Right cardiac atrium (tissue), 5 donors: Measurements from ENCODE around the gene MOB2. TPM values are rescaled to one million over a fixed set of nuclear protein-coding genes. Genes with fewer than 3 reads are reported as not detected.
A peak's percentile ranks its signal among the peaks of the same experiment; 100 is the strongest.
"Not testable (repeated sequence)": the region's sequence is repeated elsewhere in the genome, so short reads cannot be mapped to it uniquely, and the experiment has no call there.

Experiments used
- ATAC-seq, 2 donors: fragments of 200-7000 bp; cut with Tn5 transposase; one replicate each; pipeline versions ENCODE4 v1.8.0 to v1.9.1; 2020; ENCODE audit warnings: moderate library complexity in 2 of 2, mild to moderate bottlenecking in 1 of 2
- DNase-seq, 3 donors: peaks; one replicate each; pipeline ENCODE4 v3.0.0-alpha.2; 2020
- H3K27ac ChIP-seq: one replicate; pipeline ENCODE4 v1.5.1; 2013; ENCODE audit warnings: mild to moderate bottlenecking, low read length, control low read depth, moderate library complexity
- H3K27me3 ChIP-seq: one replicate; pipeline ENCODE4 v1.6.1; 2013; ENCODE audit not compliant: control insufficient read depth, insufficient read depth
- H3K4me1 ChIP-seq: one replicate; pipeline ENCODE4 v1.6.1; 2013; ENCODE audit warnings: low read length; ENCODE audit not compliant: control insufficient read depth, insufficient read depth
- H3K4me3 ChIP-seq: one replicate; pipeline ENCODE4 v1.5.1; 2013; ENCODE audit warnings: low read length, control low read depth
- H3K9me3 ChIP-seq: one replicate; pipeline ENCODE4 v1.6.1; 2013; ENCODE audit warnings: low read length; ENCODE audit not compliant: control insufficient read depth
- WGBS: extraction: QIAGEN DNeasy Blood & Tissue Kit; methylation state at CpG from one replicate; pipeline ENCODE4 v1.1.7; 2013; 5-methylcytosine and 5-hydroxymethylcytosine counted together
- intact Hi-C, 4 donors: fragments of 100-400 bp; cut with DNase I; formaldehyde crosslinking; loops; one replicate each; pipeline versions ENCODE4 v1.11.0 to v1.14.0; 2022 to 2023
- polyA plus RNA-seq: library from polyadenylated mRNA; stranded (reverse); fragments of 200-250 nt; gene quantifications from one replicate; pipeline ENCODE4 v1.2.3, GENCODE V29; 2013
- total RNA-seq, 4 donors: library from RNA; stranded (reverse); fragmentation: NEBNext Ultra II Directional; extraction: Animal tissue kit (Norgen Biotek cat#: 25700); gene quantifications; one replicate each; pipeline ENCODE4 v1.2.1, GENCODE V29; 2021
- donor health status: healthy with polysubstance abuse.
- donor health status: DM: no; HTN: yes; CAD: no.
- donor health status: DM: no; HTN: no; CAD: no.
- donor health status: DM: no; HTN: yes; CAD: no; lungs with severe emphysema.
- donor health status: DM: yes; HTN: yes; CAD: no.

Gene MOB2
- total and polyA plus RNA-seq, 5 donors = 35.0 to 45.0 (median 41.6) TPM

DNA sequence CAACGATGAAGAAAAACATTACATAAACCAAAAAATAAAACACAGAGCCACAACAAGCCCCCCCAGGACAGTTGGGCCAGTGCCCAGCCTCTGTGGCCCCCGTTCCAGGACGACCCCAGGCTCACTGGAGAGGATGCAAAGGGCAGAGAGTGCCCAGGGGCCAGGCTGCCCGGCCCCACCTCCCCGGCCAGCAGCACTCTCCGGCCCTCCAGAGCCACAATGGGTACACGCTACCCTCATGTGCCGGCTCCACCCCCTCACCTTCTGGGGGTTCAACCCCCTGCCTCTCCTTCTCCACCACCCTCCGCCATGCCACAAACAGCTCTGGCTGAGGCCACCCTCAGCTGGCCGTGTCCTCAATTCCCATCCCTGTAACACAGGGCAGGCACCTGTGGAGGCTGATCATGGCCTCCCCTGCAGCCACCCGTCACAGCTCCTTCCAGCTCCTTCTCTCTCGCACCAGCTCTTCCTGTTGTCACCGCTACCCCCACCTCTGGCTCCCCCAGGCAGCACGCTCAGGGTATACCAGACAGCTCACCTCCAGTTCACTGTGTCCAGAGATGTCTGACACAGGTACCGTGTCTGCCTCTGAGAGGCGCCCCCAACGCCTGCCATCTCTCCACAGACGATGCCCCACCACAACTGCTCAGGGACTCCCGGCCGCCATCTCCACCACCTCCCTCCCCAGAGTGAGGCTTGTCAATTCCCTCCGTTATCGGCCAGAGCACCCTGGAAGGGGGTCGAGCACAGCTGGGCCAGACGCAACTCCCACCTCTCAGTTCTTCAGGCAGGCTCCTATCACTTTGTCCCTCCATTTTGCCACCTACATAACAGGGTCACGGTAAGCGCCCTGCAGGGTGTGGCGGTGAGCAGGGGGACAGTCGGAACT is 30.8 kb upstream of the MOB2 start:
- intact Hi-C loops = loop anchor here in 3 of 4 donors (5.0 to 10.0 kb wide), 2 partner anchors 313 to 315 kb away; no protein-coding TSS in a partner anchor

DNA sequence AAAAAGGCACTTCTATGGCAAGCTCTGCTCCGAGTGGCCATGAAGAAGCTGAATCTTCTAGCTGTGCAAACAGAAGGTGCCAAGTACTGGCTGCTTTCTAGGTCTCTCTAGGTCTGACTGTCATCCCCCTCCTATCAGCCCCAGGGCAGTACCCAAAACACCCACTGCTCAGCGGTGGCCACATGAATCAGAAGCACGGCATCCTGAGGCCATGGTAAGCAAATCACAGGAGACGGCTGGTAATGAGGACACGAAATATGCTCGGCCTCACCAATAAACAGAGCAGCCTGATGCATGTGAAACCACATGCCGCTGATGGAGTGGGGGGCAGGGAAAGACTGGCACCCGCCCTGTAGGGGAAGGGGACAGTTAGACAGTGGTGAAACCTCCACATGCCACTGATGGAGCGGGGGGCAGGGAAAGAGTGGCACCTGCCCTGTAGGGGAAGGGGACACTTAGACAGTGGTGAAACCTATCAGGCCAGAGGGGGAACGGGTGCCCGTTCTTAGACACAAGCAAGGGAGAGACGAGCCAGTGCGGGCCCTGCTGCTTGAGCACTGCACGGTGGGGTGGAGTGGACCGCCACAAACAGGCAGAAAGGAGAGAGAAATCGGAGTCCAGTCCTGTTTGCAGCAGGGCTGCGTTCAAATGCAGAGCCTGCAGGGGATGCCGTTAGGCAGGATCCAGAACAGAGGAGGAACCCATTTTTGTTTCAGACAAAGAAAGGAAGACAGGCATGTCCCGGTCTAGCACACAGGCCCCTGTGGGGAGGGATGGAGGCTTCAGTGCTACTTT is 29.9 kb upstream of the MOB2 start:
- no peak overlapping the region for H3K27ac ChIP-seq
- intact Hi-C loops = loop anchor here in 3 of 4 donors (5.0 to 10.0 kb wide), 2 partner anchors 312 to 314 kb away; no protein-coding TSS in a partner anchor
- no peaks in the 10 kb centered on the region for H3K27me3 ChIP-seq
- 85% methylated on average over 19 of the region's 19 CpGs for WGBS
- no peak overlapping the region for H3K4me3 ChIP-seq
- H3K9me3 ChIP-seq = no peaks in the 10 kb centered on the region
- DNase-seq = peak; percentile 7 to 24 (median 18)
- H3K4me1 ChIP-seq = peaks cover 28% of the 10 kb centered on the region
- no peak for ATAC-seq

More for the DNA sequence above, 30.8 kb upstream of the MOB2 start:
- peaks cover 28% of the 10 kb centered on the region for H3K4me1 ChIP-seq
- DNase-seq (peak; percentile 9 to 39 (median 28)), ATAC-seq (no peak)
- H3K27ac ChIP-seq = no peak overlapping the region
- WGBS = 86% methylated on average over 28 of the region's 28 CpGs
- no peaks in the 10 kb centered on the region for H3K9me3 ChIP-seq
- H3K27me3 ChIP-seq = no peaks in the 10 kb centered on the region
- H3K4me3 ChIP-seq = no peak overlapping the region

DNA sequence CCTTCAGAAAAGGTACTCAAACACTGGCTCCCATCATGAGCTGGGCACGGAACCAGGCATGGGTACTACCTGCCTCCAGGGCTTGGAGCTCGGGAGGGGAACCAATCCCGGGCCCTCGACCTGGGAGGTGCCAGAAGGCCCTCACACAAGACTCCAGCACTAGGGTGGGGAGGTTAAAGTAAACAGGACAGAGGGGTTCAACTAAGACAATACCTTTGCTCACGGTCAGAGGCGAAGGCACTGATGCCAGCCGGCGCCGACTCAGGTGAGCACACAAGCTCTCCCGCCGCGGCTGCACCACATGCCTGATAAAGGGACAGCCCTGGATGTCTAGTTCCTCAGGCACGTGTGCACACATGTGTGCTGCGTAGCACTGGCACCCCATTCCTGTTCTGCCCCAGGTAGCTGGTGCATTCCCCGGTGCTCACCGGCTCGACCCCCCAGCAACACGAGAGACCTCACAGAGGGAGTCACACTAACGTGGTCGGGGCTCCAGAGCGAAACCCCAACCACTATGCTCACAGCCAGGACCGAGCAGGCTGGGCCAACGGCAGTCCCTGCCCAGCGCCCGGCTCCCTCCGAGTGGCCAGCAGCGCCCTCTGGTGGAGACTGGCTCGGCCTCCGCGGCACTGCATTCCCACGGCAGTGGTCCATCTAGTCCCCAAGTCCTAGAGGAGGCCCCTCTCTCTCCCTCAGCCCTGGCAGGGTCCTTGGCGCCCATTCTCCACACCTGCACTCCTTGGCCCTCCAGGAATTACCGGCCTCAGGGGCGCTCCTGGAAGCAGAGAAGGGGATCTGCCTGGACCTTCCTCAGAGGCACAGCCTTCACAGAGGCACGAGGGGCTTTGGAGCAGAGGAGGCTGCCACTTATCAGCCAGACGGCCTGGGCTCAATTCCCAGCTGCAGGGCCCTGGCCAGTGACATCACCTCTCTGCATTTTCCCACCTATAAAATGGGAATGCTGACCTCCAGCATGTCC is 28.8 kb upstream of the MOB2 start:
- Histone ChIP-seq H3K9me3 (no peaks in the 10 kb centered on the region), H3K27me3 (no peaks in the 10 kb centered on the region), H3K27ac (no peak overlapping the region), H3K4me3 (no peak overlapping the region), H3K4me1 (peaks cover 23% of the 10 kb centered on the region)
- 38% methylated on average over 36 of the region's 36 CpGs for WGBS
- DNase-seq = peak; percentile 80 to 94 (median 93)
- intact Hi-C loops = loop anchor here (2.0 to 10.0 kb wide), 3 partner anchors 311 to 313 kb away; no protein-coding TSS in a partner anchor
- peak; percentile 85 to 88 for ATAC-seq

DNA sequence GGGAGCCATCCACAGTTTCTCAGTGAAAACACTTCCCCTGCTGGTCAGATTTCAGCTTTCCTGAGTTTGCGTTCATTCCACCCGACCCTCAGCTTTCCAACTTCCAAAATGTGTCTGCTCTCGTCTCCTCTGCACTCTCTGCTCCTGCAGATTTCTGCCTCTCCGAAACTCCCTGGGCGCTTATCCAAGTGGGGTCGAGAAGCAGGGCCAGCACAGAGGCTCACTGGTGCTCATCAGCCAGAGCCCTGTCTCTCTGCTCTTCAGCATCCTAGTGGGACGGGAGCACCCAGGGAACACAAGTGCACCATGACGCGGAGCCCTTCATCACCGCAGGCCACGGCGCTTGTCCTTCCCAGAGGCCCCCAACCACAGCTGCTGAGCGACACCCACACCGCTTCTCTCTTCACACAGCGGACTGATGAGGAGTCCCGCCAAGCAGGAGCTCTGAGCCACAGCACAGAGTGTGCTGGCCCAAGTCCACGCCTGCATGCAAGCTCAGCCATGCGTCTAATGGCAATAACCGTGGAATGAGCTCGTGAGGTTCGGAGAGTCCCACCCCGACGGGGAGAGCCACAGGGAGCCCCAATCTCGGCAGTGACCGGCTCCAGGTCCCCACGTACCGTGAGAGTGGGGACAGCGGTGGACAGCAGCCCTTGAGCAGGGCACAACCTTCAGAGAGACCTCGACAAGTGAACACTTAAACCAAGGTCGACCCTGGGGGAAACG is 27.9 kb upstream of the MOB2 start:
- Histone ChIP-seq H3K4me3 (no peak overlapping the region), H3K9me3 (no peaks in the 10 kb centered on the region), H3K27ac (no peak overlapping the region), H3K27me3 (no peaks in the 10 kb centered on the region), H3K4me1 (peaks cover 21% of the 10 kb centered on the region)
- WGBS = 62% methylated on average over 31 of the region's 31 CpGs
- intact Hi-C loops = loop anchor here (2.0 to 10.0 kb wide), 3 partner anchors 310 to 312 kb away; no protein-coding TSS in a partner anchor
- ATAC-seq = peak; percentile 22 to 40
- peak; percentile 60 to 85 (median 73) for DNase-seq

DNA sequence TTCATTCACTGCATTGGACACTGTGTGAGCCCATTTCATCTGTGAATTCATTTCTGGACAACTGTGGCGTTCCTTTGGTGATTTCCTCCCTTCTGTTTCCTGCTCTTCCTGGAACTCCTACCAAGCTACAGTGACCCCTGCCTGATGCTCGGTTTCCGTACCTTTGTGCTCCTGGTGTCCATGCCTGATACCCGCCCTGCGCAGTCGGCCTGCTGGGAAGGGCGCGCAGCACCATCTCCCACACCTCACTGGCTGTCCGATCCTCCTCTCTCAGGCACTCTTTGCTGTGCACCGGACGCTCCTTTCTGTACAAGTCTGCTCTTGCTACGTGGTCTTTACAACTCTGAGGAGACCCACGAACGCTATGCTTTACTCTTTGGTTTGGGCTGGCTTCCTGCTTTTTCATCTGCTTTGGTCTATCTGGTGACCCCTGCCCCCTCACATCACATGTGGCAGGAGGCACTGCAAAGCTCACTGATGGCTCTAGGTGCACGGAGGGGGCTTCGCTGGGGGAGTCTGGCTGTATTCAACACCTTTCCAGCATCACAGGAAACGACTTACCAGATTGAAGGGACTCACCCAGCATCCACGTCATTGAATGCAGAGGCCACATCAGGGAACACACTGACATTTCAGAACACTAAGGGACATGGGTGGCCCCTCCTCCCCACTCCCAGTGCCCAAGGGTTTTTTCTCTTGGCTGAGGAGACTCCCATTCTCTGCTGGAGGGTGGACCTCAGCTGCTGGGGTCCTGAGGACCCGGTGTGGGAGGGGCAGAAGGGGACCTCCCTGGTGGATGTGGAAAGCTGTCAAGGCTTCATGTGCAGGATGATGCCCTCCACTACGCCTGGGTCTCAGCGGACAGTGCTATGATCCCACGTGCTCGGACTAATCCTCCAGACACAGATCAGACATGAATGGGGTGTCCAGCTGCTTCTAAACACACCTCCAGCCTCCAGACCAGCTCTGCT is 27.0 kb upstream of the MOB2 start:
- Histone ChIP-seq H3K4me3 (no peak overlapping the region), H3K27ac (no peak overlapping the region), H3K27me3 (no peaks in the 10 kb centered on the region), H3K4me1 (peaks cover 23% of the 10 kb centered on the region), H3K9me3 (no peaks in the 10 kb centered on the region)
- ATAC-seq = no peak
- DNase-seq = peak; percentile 6 to 50 (median 46)
- intact Hi-C loops = loop anchor here in 2 of 4 donors (2.0 to 10.0 kb wide), 2 partner anchors 309 to 311 kb away; no protein-coding TSS in a partner anchor
- WGBS = 66% methylated on average over 23 of the region's 23 CpGs

DNA sequence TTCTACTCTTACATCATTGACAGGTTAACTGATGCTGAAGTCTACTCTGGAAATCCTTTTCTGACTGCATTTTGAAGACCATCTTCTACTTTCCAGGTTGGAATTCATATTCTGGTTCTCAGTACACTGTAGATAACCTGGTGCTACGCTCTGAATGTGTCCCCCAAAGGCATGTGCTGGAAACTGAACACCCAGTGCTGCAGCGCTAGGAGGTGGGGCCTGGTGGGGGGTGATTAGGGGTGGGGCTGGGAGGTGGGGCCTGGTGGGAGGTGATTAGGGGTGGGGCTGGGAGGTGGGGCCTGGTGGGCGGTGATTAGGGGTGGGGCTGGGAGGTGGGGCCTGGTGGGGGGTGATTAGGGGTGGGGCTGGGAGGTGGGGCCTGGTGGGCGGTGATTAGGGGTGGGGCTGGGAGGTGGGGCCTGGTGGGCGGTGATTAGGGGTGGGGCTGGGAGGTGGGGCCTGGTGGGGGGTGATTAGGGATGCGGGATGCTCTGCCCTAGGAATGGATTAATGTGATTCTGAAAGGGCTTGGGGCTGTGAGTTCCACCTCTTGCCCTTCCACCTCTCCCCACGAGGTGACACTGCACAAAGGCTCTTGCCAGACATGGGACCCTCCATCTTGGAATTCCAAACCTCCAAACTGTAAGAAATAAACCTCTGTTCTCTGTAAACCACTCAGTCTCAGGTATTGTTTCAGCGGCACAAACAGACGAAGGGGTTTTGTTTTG is 26.1 kb upstream of the MOB2 start:
- peaks cover 26% of the 10 kb centered on the region for H3K4me1 ChIP-seq
- intact Hi-C loops = loop anchor here in 1 of 4 donors (10.0 kb wide), 1 partner anchor 308 kb away; no protein-coding TSS in a partner anchor
- not testable (repeated sequence) for DNase-seq, H3K4me3 ChIP-seq, H3K27me3 ChIP-seq, H3K9me3 ChIP-seq, H3K27ac ChIP-seq, ATAC-seq
- 69% methylated on average over 9 of the region's 9 CpGs for WGBS

DNA sequence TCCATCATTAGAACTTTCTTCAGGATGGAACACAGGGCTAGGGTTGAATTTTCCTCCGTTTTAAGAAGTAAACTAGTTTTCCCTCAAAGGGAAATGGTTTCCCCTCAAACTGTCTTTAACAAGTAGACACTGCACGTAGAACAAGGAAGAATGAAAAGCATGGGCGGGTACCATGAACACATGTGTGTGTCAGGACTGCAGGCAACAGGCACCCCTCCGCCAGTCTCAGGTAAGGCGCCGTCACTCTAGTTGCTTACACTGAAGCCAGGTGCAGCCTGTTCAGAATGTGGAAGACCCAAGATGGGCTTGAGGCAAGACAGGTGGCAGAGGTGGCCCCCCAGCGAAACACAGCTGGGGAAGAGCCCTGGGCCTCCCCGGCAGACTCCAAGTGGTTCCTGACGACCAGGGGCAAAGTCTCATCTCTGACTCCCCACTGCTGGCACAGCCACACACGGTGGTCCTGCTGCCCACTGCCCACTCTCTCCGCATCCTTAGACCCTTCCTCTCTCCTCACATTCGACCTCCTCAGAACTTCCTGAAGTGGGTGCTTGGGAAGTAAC is 25.4 kb upstream of the MOB2 start:
- no peak overlapping the region for H3K4me3 ChIP-seq
- H3K27ac ChIP-seq = no peak overlapping the region
- peaks cover 31% of the 10 kb centered on the region for H3K4me1 ChIP-seq
- intact Hi-C loops = loop anchor here in 1 of 4 donors (10.0 kb wide), 1 partner anchor 307 kb away; no protein-coding TSS in a partner anchor
- WGBS = 88% methylated on average over 12 of the region's 12 CpGs
- no peaks in the 10 kb centered on the region for H3K9me3 ChIP-seq
- ATAC-seq = no peak
- H3K27me3 ChIP-seq = no peaks in the 10 kb centered on the region
- DNase-seq = peak; percentile 6 to 33 (median 11)

DNA sequence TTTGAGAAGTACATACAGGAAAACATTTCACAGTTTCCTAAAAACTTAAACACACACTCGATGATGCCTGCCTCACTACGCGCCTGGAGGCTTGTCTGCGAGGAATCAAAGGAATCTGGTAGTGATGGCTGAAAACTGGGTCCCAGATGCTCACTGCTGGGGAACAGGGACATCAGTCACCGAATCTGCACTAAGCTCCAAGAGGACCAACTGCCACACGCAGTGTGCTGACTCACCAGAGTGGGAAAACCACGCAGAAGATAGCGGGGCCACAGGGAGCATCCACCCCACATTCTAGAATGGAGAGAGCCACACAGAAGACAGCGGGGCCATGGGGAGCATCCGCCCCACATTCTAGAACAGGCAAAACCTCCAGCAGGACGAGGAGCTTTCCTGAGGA is 24.3 kb upstream of the MOB2 start:
- Histone ChIP-seq H3K4me1 (peaks cover 41% of the 10 kb centered on the region), H3K27ac (no peak overlapping the region), H3K4me3 (no peak overlapping the region), H3K27me3 (no peaks in the 10 kb centered on the region), H3K9me3 (no peaks in the 10 kb centered on the region)
- DNase-seq = peak; percentile 9 to 37 (median 32)
- intact Hi-C loops = loop anchor here in 1 of 4 donors (10.0 kb wide), 1 partner anchor 306 kb away; no protein-coding TSS in a partner anchor
- 86% methylated on average over 11 of the region's 11 CpGs for WGBS
- no peak for ATAC-seq
